Hepatocyte (in vitro differentiated cells): ENCODE results near the gene SIK3. TPM values are rescaled to one million over a fixed set of nuclear protein-coding genes. Genes with fewer than 3 reads are reported as not detected.
A peak's percentile ranks its signal among the peaks of the same experiment; 100 is the strongest.

Experiments used
- DNase-seq: peaks from one replicate; pipeline ENCODE4 v3.0.0-alpha.2; 2016; ENCODE audit warnings: low spot score
- H2AFZ ChIP-seq: fragments of 200-600 bp; sonication (generic); 2 replicates; pipeline ENCODE4 v1.6.0; 2016; ENCODE audit warnings: antibody characterized with exemption, mild to moderate bottlenecking
- H3K27ac ChIP-seq: fragments of 200-600 bp; sonication (generic); 2 replicates; pipeline ENCODE4 v1.5.1; 2016; ENCODE audit warnings: mild to moderate bottlenecking
- H3K27me3 ChIP-seq: fragments of 200-600 bp; sonication (generic); 2 replicates; pipeline ENCODE4 v1.6.1; 2016
- H3K36me3 ChIP-seq: fragments of 200-600 bp; sonication (generic); replicated peaks from 2 replicates; pipeline ENCODE4 v1.5.1; 2016; ENCODE audit warnings: low read depth; ENCODE audit not compliant: insufficient read depth
- H3K4me1 ChIP-seq: fragments of 200-600 bp; sonication (generic); 2 replicates; pipeline ENCODE4 v1.5.1; 2016; ENCODE audit warnings: mild to moderate bottlenecking, moderate library complexity; ENCODE audit not compliant: insufficient read depth
- H3K4me2 ChIP-seq: fragments of 200-600 bp; sonication (generic); 2 replicates; pipeline ENCODE4 v1.6.0; 2016
- H3K4me3 ChIP-seq: fragments of 200-600 bp; sonication (generic); 2 replicates; pipeline ENCODE4 v1.5.1; 2016; ENCODE audit warnings: mild to moderate bottlenecking
- H3K79me2 ChIP-seq: fragments of 200-600 bp; sonication (generic); 2 replicates; pipeline ENCODE4 v1.6.0; 2017; ENCODE audit warnings: mild to moderate bottlenecking
- H3K9me2 ChIP-seq: fragments of 200-600 bp; sonication (generic); replicated peaks from 2 replicates; pipeline ENCODE4 v1.6.0; 2017; ENCODE audit warnings: mild to moderate bottlenecking; ENCODE audit not compliant: insufficient read depth
- H3K9me3 ChIP-seq: fragments of 200-600 bp; sonication (generic); 2 replicates; pipeline ENCODE4 v1.5.1; 2016; ENCODE audit warnings: low read depth, mild to moderate bottlenecking
- H4K20me1 ChIP-seq: fragments of 200-600 bp; sonication (generic); 2 replicates; pipeline ENCODE4 v1.6.0; 2016; ENCODE audit warnings: mild to moderate bottlenecking; ENCODE audit not compliant: insufficient read depth, poor library complexity, severe bottlenecking
- EZH2 ChIP-seq: fragments of 200-600 bp; sonication (generic); IDR thresholded peaks from 2 replicates; pipeline ENCODE4 v1.6.1; 2016; ENCODE audit warnings: antibody characterized with exemption, mild to moderate bottlenecking, borderline replicate concordance
- EZH2phosphoT487 ChIP-seq: fragments of 200-600 bp; sonication (generic); IDR thresholded peaks from one replicate; pipeline ENCODE4 v1.6.1; 2018; ENCODE audit warnings: antibody characterized with exemption, mild to moderate bottlenecking, low read depth, moderate library complexity; ENCODE audit not compliant: unreplicated experiment, severe bottlenecking
- WGBS: methylation state at CpG from one replicate; pipeline ENCODE4 v1.1.6; 2016; ENCODE audit warnings: low lambda C conversion rate; ENCODE audit errors: missing lambda C conversion rate; 5-methylcytosine and 5-hydroxymethylcytosine counted together
- polyA plus RNA-seq: library from polyadenylated mRNA; unstranded; fragments of >200 nt; fragmentation: Nextera tagmentation; extraction: Ambion mirVana; gene quantifications from 2 replicates; pipeline ENCODE4 v1.2.1, GENCODE V29; 2016
- total RNA-seq: library from RNA; depleted of rRNA; stranded (reverse); fragments of >200 nt; gene quantifications from 2 replicates; pipeline ENCODE4 v1.2.3, GENCODE V29; 2014
- TF ChIP-seq, protein P1 (sequence below): fragments of 200-600 bp; sonication (generic); IDR thresholded peaks from 2 replicates; pipeline ENCODE4 v1.5.1; 2016; ENCODE audit warnings: antibody characterized with exemption, mild to moderate bottlenecking; ENCODE audit not compliant: poor library complexity

The SIK3 gene
- total and polyA plus RNA-seq, 2 experiments from 2014 or later, result 15.8 to 17.7 TPM

DNA sequence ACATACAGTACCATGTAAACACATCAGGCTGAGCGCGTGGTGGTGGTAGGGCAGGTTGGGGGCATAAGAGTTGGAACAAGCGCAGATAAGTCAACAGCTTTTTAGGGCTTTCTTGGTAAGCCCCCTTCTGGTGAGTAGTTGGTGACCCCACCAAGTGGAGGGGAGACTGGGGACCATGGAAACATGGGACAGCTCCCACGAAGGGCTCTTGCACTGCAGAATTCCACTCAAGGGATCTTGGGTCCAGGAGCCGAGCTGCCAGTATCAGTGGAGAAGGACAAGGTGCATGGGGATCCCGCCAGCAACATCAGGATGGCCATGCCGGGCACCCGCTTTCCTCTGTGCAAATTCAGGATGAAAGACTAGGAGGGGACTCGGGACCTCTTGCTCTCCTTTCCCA lies 254.6 kb downstream of the SIK3 start:
- Histone ChIP-seq H3K9me2 (no peaks in the 10 kb centered on the region), H3K27ac (peak overlapping the region; percentile 92), H3K4me2 (peak overlapping the region; percentile 30), H4K20me1 (no peaks in the 10 kb centered on the region), H3K9me3 (no peaks in the 10 kb centered on the region), H3K4me3 (no peak overlapping the region), H3K36me3 (no peaks in the 10 kb centered on the region), H3K27me3 (no peaks in the 10 kb centered on the region), H2AFZ (no peak overlapping the region), H3K4me1 (peaks cover 17% of the 10 kb centered on the region), H3K79me2 (no peaks in the 10 kb centered on the region)
- no peak for DNase-seq
- TF ChIP-seq, protein P1, sequence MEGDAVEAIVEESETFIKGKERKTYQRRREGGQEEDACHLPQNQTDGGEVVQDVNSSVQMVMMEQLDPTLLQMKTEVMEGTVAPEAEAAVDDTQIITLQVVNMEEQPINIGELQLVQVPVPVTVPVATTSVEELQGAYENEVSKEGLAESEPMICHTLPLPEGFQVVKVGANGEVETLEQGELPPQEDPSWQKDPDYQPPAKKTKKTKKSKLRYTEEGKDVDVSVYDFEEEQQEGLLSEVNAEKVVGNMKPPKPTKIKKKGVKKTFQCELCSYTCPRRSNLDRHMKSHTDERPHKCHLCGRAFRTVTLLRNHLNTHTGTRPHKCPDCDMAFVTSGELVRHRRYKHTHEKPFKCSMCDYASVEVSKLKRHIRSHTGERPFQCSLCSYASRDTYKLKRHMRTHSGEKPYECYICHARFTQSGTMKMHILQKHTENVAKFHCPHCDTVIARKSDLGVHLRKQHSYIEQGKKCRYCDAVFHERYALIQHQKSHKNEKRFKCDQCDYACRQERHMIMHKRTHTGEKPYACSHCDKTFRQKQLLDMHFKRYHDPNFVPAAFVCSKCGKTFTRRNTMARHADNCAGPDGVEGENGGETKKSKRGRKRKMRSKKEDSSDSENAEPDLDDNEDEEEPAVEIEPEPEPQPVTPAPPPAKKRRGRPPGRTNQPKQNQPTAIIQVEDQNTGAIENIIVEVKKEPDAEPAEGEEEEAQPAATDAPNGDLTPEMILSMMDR, result no peak
- TF ChIP-seq EZH2phosphoT487, result no peak
- TF ChIP-seq EZH2, result no peak
- 93% methylated on average over 9 of the region's 9 CpGs for WGBS

GRCh38 chr11:116842909-116843308 lies 255.3 kb downstream of the SIK3 start:
- H3K4me1 ChIP-seq, result peaks cover 17% of the 10 kb centered on the region
- no peak overlapping the region for H2AFZ ChIP-seq
- H3K9me3 ChIP-seq, result no peaks in the 10 kb centered on the region
- 54% methylated on average over 4 of the region's 4 CpGs for WGBS
- no peaks in the 10 kb centered on the region for H3K36me3 ChIP-seq
- peak overlapping the region; percentile 24 for H3K4me2 ChIP-seq
- H4K20me1 ChIP-seq, result no peaks in the 10 kb centered on the region
- H3K4me3 ChIP-seq, result no peak overlapping the region
- no peaks in the 10 kb centered on the region for H3K79me2 ChIP-seq
- peak overlapping the region; percentile 92 for H3K27ac ChIP-seq
- DNase-seq, result peak; percentile 73
- no peaks in the 10 kb centered on the region for H3K9me2 ChIP-seq
- H3K27me3 ChIP-seq, result no peaks in the 10 kb centered on the region
- TF ChIP-seq, protein P1, result no peak
- no peak for TF ChIP-seq EZH2phosphoT487
- TF ChIP-seq EZH2, result no peak

- no peak for DNase-seq
- peaks cover 23% of the 10 kb centered on the region for H3K4me1 ChIP-seq
- H3K9me3 ChIP-seq, result no peaks in the 10 kb centered on the region
- no peaks in the 10 kb centered on the region for H3K36me3 ChIP-seq
- TF ChIP-seq, protein P1, result no peak
- no peak for TF ChIP-seq EZH2phosphoT487
- TF ChIP-seq EZH2, result no peak
- H3K79me2 ChIP-seq, result no peaks in the 10 kb centered on the region
- no peak overlapping the region for H2AFZ ChIP-seq
- H4K20me1 ChIP-seq, result no peaks in the 10 kb centered on the region
- no peaks in the 10 kb centered on the region for H3K9me2 ChIP-seq
- no peak overlapping the region for H3K4me3 ChIP-seq
- H3K27ac ChIP-seq, result peak overlapping the region; percentile 92
- H3K27me3 ChIP-seq, result no peaks in the 10 kb centered on the region
- 95% methylated on average over 4 of the region's 4 CpGs for WGBS
- H3K4me2 ChIP-seq, result no peak overlapping the region
Measured at GRCh38 chr11:116842117-116842516, 256.1 kb downstream of the SIK3 start.

DNA sequence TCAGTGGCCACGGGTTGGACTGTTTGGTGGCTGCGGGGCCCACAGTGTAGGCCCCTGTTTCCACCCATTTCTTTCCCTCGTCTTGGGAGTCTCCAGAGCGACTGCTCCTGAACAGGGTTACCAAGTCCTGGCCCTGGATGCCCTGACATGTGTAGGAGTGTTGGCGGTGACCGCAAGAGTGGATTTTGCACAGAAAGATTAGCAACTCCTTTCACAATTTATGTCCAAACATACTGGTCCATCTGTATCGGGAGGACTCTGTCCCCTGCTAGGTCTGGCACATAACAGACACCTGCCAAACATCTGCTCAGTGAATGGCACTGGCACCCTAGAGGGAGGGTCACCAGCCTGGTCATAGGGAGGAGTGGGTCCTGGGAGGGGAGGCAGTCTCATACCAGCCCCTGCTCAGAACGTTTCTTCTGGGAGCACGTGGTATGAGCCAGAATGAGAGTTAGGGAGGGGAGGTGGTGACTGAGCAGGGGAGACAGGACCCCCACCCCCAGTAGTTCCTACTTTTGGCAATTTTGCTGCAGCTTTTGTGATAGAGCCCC lies 257.4 kb downstream of the SIK3 start:
- Histone ChIP-seq H3K4me3 (no peak overlapping the region), H4K20me1 (no peaks in the 10 kb centered on the region), H2AFZ (no peak overlapping the region), H3K27me3 (no peaks in the 10 kb centered on the region), H3K27ac (no peak overlapping the region), H3K9me2 (no peaks in the 10 kb centered on the region), H3K4me1 (peaks cover 27% of the 10 kb centered on the region), H3K4me2 (no peak overlapping the region), H3K9me3 (no peaks in the 10 kb centered on the region), H3K36me3 (no peaks in the 10 kb centered on the region), H3K79me2 (peaks cover 3% of the 10 kb centered on the region)
- no peak for DNase-seq
- TF ChIP-seq, protein P1, result no peak
- TF ChIP-seq EZH2phosphoT487 (no peak), EZH2 (no peak)
- 83% methylated on average over 9 of the region's 9 CpGs for WGBS
